GM18498 (cell line): ENCODE data around the gene PARD3B.

Source experiments
- ATAC-seq: cut with Tn5 transposase; IDR thresholded peaks from one replicate; pipeline ENCODE4 v1.9.1; 2021; ENCODE audit warnings: mild to moderate bottlenecking, moderate library complexity; ENCODE audit not compliant: unreplicated experiment

The PARD3B gene

DNA sequence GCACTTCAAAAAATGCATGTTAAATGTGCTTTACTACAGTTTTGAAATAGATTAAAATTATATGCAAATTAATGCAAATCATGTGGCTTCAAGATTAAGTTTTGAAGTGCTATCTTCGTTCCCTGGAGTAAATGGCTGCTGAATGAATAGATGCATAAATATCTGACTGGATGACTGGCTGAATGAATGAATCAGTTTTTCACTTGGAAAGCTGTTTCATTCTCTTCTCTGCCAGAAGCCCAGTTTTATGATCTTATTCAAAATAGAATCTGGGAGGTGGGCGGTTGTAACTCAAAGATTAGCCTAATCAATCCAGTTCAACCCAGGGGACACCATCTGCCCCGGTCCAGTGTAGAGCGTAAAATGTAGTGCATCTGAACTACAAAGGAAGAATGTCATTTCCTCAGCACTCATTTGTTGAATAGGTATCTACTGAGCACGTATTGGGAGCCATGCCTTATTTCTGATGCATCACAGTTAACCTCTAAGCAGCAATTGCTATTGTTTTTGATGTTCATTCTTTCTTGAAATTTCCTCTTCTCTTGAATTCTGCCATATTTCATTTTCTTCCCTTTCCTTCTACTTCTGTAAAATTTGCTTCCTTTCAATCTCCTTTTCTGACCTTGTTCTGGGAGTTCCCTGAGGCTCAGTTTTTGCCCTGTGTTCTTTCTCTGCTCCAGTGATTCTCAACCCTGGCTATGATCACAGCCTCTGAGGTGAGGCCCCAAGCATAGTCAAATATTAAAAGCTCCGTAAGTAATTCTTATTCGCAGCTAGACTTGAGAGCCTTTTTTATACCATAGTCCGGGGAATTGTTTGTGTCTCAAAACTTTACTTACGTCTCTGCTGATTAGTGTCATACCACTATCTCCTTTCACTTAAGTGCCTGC, 282.7 kb downstream of the PARD3B start:
- ATAC-seq, result no peak

DNA sequence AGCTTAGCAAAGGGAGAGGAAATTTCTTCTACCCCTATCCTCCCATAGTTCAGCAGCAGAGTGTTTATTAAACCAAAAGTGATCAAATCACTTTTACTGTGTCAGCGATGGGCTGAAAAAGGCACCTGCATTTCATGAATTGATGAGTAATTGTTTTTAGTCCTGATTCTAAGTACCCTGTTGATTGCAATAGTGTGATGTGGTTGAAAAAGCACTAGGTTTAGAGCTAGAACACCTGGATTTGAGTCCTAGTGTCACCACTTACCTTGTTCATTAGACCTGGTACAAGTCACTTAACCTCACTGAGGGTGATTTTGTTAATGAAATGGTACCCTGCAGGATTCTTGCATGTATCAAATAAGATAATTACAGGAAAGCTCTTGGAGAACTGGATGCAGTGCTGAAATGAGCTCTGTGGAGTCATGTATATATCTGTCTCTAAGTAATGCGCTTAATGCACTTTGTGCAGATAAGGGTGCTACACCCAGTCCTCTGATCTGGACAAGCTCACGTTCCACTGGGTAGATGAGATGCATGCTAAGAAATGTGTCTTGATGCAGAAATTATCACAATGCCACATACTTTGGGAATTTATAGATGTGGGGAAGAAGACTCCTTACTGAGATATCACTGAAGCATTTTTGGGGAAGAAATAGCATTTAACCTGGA, 289.6 kb downstream of the PARD3B start:
- ATAC-seq, result no peak

DNA sequence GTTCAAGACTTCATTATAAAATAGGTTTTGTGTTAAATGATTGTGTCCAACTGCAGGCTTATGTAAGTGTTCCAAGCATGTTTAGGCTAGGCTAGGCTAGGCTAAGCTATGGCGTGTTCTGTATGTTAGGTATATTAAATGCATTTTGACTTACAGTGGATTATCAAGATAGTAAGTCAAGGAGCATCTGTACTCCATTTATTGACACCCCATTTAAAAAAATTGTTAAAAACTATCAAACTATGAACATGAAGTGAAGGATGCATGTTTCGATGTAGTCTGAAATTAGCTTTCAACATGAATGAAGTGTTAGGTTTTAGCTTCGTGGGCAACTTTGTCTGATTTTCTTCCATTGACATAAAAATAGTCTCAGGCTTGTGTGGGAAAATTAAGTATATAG, 290.5 kb downstream of the PARD3B start:
- ATAC-seq, result no peak

DNA sequence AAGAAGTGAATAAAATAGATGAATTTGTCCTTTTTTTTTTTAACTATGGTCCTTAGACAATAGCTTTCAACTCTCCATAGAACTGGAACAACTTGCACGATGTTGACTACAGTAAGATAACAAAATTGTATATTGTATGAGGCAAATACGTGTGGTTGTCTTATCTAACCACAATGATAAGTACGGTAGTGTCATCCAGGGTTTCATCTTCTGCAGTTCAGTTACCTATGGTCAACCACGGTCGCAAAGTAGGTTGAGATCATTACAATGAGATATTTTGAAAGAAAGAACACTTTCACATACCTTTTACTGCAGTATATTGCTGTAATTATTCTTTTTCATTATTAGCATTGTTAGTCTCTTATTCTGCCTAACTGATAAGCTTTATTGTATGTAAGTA, 295.2 kb downstream of the PARD3B start:
- ATAC-seq, result no peak

DNA sequence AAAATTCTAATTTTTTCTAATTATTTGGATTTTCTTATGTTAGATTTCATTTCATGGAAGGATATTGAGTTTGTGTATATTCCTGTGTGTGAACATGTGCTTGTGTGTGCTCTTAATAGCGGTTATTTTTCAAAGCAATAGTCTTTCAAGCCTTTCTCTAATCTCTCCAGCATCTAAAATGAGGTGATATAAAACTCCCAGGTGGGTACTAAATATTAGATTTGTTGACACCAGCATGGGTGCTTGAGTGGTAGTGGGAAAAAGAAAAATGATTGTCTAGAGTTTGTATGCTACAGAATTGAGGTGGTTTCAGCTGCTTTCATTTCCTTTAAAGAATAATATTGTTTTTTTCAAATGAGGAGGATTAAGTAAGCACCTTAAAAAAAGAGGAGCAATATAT, 296.8 kb downstream of the PARD3B start:
- ATAC-seq, result no peak

DNA sequence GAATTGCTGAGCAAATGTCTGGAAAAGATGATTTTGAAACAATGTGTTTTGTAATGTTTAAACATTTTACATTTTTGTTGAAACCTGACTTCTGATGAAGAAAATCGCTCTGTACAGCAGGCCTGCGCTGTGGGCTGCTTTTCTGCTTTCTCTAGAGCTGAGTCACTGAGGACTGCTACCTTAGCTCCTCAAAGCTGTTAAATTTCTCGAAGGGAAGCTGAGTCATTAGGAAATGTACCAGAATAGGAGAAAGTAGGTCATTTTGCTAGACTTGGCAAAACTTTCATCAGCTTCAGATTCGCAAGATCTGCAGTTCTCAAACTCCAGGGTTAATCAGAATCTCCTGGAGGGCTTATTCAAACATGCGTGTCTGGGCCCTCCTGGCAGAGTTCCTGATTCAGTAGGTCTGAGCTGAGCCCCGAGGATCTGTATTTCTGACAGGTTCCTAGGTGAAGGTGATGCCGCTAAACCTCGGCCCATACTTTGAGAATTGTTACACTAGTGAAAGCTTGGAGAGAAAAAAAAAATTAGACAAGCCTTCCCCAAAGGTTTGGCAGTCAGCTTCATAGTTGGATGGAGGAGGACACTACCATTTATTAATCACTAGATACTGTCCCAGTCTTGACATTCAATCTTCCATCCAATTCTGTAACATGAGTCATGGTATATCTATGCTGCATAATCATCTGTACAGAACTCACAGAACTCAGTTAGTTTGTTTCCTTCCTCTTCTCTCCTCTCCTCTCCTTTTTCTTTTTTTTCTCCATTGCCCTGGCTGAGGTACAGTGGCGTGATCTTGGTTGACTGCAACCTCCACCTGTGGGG, 297.6 kb downstream of the PARD3B start:
- no peak for ATAC-seq

DNA sequence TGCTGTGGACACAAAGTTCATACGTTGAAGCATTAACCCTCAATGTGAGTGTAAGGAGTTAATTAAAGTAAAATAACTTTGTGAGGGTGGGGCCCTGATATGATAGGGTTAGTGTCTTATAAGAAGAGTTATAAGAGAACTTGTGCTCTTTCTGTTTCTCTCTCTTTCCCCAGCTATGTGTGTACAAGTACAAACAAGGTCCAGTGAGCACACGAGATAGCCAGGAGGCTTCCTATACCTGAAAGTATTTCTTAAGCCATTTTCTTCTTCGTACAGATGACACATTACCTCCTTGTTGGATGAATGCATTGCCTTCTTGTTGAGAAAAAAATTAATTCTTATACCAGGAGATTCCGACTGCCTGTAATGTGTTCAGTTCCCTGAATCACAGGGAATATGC, 301.2 kb downstream of the PARD3B start:
- ATAC-seq, result no peak

DNA sequence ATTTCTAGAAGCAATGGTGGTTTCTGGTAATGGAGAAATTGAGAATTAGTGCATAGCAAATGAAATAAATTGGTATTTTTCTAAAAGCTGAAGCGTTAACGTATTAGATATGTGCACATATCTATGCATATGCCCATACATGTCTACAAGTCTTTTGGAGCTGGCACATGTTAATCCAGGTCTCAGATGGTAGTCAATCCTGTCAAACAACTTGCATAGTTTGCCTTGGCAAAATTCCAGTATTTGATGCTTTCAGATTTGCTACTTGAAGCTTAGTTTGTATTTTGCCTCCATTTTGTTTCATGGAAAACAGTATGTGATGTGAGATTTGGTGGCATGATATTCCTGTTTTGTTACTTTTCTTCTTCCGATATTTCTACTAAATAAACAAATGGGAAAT, 304.6 kb downstream of the PARD3B start:
- no peak for ATAC-seq

DNA sequence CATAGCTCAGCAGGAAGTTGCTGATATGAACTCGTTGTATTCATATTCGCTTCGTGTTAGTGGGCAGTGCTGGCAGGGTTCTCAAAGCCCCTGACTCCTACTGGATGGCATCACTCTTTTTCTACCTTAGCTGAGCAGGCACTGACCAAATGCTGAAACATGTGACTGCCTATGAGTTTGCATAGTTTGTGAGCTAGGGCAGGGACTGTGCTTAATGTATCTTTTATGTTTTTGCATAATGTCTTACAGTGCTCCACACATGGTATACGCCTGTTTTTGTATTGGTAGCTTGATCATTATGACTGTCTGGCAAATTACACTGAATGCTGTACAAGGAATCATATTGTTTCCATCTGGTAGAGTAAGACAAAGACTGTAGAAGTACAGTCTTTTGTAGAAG, 305.3 kb downstream of the PARD3B start:
- ATAC-seq, result no peak

DNA sequence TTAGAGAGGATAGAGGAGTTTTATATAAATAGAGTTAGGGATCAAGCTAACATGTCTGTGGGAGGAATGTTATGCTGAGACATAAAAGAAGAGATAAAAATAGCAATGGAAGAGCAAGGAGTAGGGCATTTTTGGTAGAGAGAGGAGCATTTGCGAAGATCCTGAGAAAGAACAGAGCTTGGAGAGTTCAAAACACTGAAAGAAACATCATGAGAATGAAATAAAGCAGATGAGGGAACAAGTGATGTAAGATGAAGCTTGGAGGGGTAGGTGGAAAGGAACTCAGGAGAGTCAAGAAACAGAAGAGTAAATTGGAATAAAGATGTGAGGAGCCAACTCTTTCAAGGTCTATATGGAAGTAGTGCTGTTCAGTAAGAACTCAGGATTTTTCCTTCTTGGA, 308.6 kb downstream of the PARD3B start:
- no peak for ATAC-seq

DNA sequence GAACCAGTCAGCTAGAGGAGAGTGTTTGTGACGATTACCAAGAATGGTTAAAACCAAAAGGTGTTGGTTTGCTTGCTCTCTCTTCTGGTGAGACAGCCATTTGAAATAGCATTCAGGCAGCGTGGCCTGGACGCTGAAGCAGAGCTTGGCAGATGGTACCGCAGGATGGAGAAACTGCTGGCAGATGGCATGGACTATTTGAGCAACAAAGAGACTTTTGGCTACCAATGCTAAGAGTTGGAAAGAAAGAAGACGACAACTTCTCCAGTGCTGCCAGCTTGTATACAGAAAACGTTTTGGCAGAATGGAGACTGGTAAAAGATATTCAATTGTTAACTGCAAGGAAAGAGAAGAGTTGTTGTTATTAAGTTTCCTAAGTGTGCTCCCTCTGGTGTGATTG, 315.0 kb downstream of the PARD3B start:
- ATAC-seq, result no peak

DNA sequence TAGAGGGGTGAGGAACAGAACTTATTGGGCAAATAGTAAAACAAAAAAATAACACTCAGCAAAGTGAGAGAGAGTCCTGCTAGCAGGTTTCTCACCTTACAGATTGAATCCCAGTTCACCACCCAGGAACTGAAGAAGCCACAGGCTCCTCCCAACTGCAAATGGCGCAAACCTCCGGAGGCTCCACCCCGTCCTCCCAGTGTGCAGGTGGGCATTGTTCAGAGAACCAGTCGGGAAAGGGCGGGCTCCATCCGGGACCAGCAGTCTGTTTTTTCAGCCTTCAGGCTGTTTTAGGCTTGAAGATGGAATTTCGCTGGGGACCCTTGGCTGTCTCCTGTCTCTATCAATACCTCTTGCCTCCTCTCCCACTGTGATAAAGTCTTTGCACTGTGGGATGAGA, 317.5 kb downstream of the PARD3B start:
- no peak for ATAC-seq

DNA sequence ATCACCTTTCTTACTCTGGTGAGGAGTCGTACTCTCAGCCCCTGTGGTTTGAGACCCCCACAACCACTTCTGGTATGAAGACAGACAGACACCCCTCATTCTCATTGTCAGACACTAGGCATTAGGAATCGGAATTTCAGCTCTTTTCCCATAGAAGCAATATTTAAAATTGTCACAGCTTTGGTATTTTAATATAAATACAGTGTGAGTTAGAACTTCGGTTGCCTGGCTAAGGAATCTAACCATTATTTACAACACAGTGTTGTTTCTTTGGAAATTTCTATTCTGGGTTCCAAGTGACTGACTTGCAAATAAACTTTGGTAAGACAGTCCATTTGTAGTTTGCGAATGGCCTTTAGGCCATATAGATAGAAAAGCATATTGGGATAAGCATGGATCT, 318.1 kb downstream of the PARD3B start:
- ATAC-seq, result no peak

DNA sequence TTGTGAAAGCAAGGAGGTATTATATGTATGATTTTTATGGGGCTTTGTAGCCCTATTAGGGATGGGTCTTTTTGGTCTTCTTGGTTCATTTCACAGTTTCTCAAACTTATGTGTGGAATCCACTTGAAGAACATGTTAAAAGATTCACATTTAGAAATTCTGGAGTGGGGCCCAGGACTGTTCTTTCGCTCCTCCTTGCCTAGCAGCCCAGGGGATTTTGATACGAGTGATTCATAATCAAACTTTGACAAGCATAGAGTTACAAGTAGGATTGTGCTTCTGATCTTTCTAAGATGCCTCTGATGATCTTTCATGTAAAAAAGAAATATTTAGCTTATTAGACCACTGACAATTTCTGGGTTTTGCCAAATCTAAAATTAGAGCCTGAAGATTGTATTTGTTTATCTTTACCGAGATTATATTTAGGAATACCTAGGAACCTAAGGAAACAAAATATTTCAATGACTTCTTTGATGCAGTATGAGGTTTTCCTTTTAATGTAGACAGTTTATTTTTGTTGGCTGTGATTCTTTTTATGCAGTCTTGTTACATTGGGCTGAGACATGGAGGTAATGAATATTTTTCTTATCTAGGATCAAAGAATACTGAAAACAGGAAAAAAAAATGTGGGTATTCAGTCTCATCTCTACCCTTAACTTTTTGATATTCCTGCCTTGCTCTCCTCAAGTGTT, 324.0 kb downstream of the PARD3B start:
- no peak for ATAC-seq

DNA sequence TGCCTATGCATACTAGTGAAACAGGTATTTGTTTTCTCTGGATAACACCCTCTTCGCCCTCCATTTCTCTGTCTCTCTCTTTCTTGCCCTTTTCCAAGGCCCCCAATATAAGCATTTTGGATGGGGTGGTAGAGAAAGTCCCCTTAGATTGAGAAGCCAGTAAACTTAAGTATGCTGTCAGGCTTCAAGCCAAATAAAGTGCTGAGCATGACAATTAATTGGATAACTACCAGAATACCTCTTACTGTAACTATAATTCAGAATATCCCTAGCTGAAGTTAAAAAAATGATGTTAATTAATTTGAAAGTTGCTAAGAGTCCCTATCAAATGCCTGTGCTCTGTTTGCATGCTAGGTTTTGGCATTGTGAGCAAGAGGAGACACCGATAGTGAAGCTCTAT, 324.8 kb downstream of the PARD3B start:
- ATAC-seq, result no peak

DNA sequence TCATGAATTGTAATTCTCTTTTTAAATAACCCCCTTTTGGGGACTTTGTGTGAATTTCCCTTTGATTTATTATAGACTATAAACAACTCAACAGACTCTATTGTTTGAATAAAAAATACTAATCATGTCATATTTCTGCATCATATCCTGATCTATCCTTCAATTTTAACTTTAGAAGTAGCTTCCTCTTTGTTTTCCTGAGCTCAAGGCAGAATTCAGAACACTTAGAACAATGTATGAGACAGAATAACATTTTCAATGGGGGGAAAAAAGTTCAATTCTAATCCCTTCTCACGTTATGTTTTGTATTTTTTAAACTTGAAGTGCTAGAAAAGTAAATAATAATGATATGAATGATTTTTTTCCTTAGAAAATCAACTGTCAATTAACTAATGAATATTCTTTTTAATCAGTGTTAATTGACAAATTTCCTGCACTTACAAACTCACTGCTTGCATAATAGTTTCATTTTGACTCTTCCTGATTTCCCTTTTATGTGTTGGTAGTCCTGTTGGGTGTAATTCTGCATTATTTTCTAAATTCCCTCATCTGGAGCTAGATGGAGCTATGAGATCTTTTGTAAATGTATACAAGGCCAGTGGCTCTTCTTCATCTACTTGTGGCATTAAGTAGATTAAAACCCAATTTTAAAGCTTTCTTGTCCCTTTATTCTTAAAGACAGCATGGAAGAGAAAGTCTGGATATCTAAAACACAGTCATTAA, 326.1 kb downstream of the PARD3B start:
- ATAC-seq, result no peak

DNA sequence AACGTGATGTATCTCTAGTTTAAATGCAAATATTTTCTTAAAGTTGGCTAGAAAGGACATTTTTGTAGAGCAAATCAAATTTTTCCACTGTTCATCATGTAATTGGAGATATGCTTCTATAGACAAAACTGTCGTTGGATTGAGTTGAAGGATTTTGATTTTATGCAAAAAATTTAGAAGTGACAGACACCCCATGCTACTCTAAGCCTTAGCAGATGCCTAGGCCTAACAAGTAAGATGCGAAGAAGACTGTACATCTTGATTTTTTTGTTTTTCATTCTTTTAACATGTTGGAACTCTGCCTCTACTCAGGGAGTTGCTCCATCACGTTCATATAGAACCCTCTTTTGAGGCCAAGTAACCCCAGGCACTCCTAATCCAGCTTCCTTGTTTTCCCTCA, 331.0 kb downstream of the PARD3B start:
- ATAC-seq, result no peak

DNA sequence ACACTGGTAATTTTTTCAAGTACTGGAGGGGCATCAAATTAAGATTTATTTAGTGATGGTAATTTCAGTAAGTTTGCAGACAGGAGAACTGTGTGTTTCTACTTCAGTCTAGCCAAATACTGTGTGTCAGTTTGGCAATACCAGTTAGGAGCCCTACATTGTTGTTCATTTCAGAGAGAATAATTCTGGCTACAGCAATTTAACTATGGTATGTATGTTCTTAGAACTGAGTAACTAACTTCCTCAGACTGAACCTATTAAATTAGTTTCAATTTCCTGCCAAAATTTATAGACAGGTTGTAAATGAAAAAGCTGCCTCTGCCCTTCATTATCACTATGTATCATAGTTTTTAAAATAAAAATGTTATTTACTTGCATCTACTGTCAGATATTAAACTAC, 332.4 kb downstream of the PARD3B start:
- no peak for ATAC-seq

DNA sequence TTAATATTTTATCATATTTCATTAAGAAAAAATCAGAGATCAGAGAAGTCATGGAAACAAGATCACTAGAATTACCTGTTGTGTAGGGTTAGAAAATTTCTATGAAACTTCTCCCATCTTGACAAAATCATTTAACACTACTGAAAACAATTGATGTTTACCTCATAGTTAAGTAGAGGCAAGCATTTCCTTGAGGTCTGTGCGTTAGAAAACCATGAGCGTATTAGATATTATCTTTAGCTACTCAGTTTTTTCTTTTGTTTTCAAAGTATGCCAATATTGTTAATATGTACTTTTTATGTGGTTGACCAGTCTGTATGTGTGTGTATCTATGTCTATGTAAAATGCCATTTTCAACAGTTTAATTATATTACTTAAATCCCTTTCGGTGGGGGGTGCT, 335.7 kb downstream of the PARD3B start:
- no peak for ATAC-seq

DNA sequence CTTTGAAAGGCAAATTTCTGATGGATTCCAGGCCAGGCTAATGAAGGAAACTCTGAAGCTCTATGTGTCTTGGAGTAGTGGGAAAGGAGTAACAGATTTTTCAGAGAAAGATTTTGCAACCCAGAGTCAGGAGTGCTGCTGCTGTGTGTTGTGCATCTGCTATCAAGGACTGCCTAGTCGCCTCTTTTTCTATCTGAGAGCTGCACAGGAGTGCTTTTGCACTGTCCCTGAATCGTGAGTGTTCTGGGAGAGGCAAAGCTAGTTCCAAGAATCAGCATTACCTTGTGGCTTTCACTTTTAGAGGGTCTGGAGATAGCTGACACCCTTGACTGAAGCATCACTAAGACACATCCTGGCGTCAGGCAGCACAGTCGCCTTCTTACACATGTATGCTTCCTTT, 336.4 kb downstream of the PARD3B start:
- no peak for ATAC-seq
